ENCODE measurements around the gene MED31.
"Not testable (repeated sequence)": the region's sequence is repeated elsewhere in the genome, so short reads cannot be mapped to it uniquely, and the experiment has no call there.

MED31 gene

GRCh38 chr17:6667516-6667915 is 16.1 kb upstream of the MED31 start:
- DNase-seq (ENCODE audit: low spot score): no peak
- in situ Hi-C loops (cut with MboI; ENCODE audit: low pct_unique_long_range_greater_than_20kb, low sequenced_read_pairs, unreplicated experiment): loop anchor here (10.0 to 25.0 kb wide), 2 partner anchors 170 to 337 kb away; partner anchors contain the start of gene TEKT1
- no peak for TF ChIP-seq CTCF (IDR thresholded peaks at IDR 0.05; ENCODE audit: extremely low read depth, insufficient read depth, missing control alignments)

GRCh38 chr17:6666557-6666956 is 15.2 kb upstream of the MED31 start:
- TF ChIP-seq CTCF (IDR thresholded peaks at IDR 0.05; ENCODE audit: extremely low read depth, insufficient read depth, missing control alignments): no peak
- DNase-seq (ENCODE audit: low spot score): no peak
- in situ Hi-C loops (cut with MboI; ENCODE audit: low pct_unique_long_range_greater_than_20kb, low sequenced_read_pairs, unreplicated experiment): loop anchor here (10.0 to 25.0 kb wide), 2 partner anchors 171 to 338 kb away; partner anchors contain the start of gene TEKT1

- peak; percentile 95 for TF ChIP-seq CTCF (IDR thresholded peaks at IDR 0.05; ENCODE audit: extremely low read depth, insufficient read depth, missing control alignments)
- peak; percentile 78 for DNase-seq (ENCODE audit: low spot score)
- in situ Hi-C loops (cut with MboI; ENCODE audit: low pct_unique_long_range_greater_than_20kb, low sequenced_read_pairs, unreplicated experiment): loop anchor here (10.0 to 25.0 kb wide), 2 partner anchors 171 to 339 kb away; partner anchors contain the start of gene TEKT1
These were observed 14.7 kb upstream of the MED31 start for GRCh38 chr17:6666077-6666521.

- in situ Hi-C loops (cut with MboI; ENCODE audit: low pct_unique_long_range_greater_than_20kb, low sequenced_read_pairs, unreplicated experiment): loop anchor here (10.0 to 25.0 kb wide), 2 partner anchors 174 to 342 kb away; partner anchors contain the start of gene TEKT1
- not testable (repeated sequence) for DNase-seq (ENCODE audit: low spot score)
These were observed 11.8 kb upstream of the MED31 start for GRCh38 chr17:6663200-6663599.

GRCh38 chr17:6661464-6661848 is 10.1 kb upstream of the MED31 start:
- DNase-seq (ENCODE audit: low spot score): no peak
- in situ Hi-C loops (cut with MboI; ENCODE audit: low pct_unique_long_range_greater_than_20kb, low sequenced_read_pairs, unreplicated experiment): loop anchor here (10.0 to 25.0 kb wide), 2 partner anchors 176 to 343 kb away; partner anchors contain the start of gene TEKT1
- TF ChIP-seq CTCF (IDR thresholded peaks at IDR 0.05; ENCODE audit: extremely low read depth, insufficient read depth, missing control alignments): no peak

- TF ChIP-seq CTCF (IDR thresholded peaks at IDR 0.05; ENCODE audit: extremely low read depth, insufficient read depth, missing control alignments): no peak
- peak; percentile 70 for DNase-seq (ENCODE audit: low spot score)
- in situ Hi-C loops (cut with MboI; ENCODE audit: low pct_unique_long_range_greater_than_20kb, low sequenced_read_pairs, unreplicated experiment): loop anchor here (10.0 to 25.0 kb wide), 2 partner anchors 176 to 344 kb away; partner anchors contain the start of gene TEKT1
These were observed 9.5 kb upstream of the MED31 start for GRCh38 chr17:6660805-6661463.

GRCh38 chr17:6660101-6660500 is 8.7 kb upstream of the MED31 start:
- TF ChIP-seq CTCF (IDR thresholded peaks at IDR 0.05; ENCODE audit: extremely low read depth, insufficient read depth, missing control alignments): no peak
- in situ Hi-C loops (cut with MboI; ENCODE audit: low pct_unique_long_range_greater_than_20kb, low sequenced_read_pairs, unreplicated experiment): loop anchor here (10.0 to 25.0 kb wide), 2 partner anchors 177 to 345 kb away; partner anchors contain the start of gene TEKT1
- no peak for DNase-seq (ENCODE audit: low spot score)

- in situ Hi-C loops (cut with MboI; ENCODE audit: low pct_unique_long_range_greater_than_20kb, low sequenced_read_pairs, unreplicated experiment): loop anchor here (25.0 kb wide), 1 partner anchor 179 kb away; the partner anchor contains the start of gene TEKT1
- not testable (repeated sequence) for DNase-seq (ENCODE audit: low spot score)
These were observed 7.0 kb upstream of the MED31 start for GRCh38 chr17:6658411-6658810.

Data from GM13977 (cell line).